Activated CD4-positive, alpha-beta T cell treated with anti-CD3 and anti-CD28 coated beads, Interleukin-2, amount 50 U/mL, for 4 hours (primary cell): ENCODE measurements around the gene ZHX3.

Source experiments
- DNase-seq, 2 experiments: peaks; one replicate each; pipeline ENCODE4 v3.0.0-alpha.2; 2020

The ZHX3 gene

DNA sequence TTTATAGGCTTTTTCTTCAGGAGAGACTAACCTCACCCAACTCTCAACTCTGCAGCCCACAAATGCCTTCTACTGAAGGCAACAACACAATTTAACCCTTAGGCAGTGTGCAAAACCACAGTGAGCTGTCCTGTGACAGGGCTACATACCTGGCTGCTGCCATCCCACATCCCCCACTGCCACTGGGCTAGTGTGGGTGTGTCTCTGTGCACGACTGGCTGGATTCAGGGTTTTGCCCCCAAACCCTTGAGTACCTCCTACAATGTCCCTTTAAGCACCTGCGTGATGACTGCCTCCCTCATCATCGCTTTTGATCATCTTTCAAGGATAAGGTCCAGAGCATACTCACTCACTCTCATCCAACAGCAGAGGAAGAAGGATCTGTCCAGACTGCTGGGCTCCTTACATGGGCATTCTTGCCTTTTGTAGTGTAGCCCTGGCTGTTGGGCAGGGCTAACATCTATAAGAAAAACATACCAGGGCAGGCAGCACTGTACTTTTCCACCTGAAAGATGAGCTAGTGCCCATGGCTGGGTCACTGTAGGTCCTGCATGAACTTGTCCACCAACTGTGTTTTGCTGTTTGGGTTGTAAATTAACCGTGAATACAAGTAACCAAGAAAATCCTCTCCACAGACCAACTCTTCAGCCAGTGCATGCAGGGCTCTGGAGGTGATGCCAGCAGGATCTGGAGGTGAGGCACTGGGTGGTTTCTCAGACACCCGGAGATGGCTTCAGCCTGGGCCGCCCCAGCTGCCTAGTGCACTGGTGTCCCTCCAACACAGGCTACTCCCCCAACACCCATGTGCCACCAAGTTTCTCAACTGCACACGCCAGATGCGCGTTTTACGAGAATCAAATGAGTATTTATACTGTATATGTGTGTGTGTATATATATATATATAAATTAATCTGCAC lies 135.0 kb downstream of the ZHX3 start:
- DNase-seq, result no peak

- no peak for DNase-seq
Observed at GRCh38 chr20:41181567-41181966, 136.0 kb downstream of the ZHX3 start.

GRCh38 chr20:41180599-41181333 lies 136.8 kb downstream of the ZHX3 start:
- no peak for DNase-seq

DNA sequence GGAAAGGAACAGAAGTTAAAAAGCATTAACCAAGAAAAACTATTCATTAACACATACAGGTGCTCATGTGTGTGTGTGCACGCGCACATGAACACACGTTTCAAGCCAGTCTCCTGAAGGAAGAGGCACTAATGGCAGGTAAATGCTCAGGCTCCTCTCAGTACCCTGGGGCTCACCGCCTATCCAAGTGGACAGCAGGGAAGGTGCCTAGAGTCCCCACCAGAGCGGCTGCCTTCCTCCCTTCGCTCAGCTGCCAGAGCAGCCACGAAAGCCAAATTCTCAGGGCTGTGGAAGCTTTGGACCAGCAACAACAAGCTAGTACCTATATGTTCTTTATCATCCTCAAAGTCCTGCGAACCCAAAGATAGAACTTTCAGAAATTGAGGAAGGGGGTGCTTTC lies 137.6 kb downstream of the ZHX3 start:
- no peak for DNase-seq

DNA sequence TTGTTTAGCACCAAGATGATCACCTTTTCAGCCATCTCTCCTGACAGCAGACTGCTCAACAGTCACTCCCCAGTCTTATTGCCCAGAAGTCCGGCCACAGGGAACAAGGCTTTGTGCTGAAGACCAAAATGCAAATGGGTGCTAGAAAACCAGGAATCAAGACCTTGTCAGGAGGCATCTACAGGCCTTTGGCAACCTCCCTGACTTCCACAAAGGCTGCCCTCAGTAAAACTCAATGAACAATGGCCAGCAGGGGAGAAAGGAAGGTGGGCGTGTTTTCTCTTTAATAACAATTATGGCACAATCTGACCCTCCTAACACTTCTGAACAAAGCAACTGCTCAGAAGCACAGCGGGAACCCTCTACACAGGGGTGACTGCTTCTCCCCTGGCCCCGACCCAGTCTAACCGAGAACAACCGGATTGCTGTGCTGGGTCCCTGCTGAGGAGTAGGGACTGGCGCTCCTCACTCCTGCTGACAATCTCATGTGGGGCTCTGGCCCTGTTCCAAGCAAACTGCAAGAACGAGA lies 138.6 kb downstream of the ZHX3 start:
- DNase-seq, result no peak

- DNase-seq, result no peak
Observed at GRCh38 chr20:41178495-41178894, 139.0 kb downstream of the ZHX3 start.

GRCh38 chr20:41177636-41178035 lies 139.9 kb downstream of the ZHX3 start:
- no peak for DNase-seq

DNA sequence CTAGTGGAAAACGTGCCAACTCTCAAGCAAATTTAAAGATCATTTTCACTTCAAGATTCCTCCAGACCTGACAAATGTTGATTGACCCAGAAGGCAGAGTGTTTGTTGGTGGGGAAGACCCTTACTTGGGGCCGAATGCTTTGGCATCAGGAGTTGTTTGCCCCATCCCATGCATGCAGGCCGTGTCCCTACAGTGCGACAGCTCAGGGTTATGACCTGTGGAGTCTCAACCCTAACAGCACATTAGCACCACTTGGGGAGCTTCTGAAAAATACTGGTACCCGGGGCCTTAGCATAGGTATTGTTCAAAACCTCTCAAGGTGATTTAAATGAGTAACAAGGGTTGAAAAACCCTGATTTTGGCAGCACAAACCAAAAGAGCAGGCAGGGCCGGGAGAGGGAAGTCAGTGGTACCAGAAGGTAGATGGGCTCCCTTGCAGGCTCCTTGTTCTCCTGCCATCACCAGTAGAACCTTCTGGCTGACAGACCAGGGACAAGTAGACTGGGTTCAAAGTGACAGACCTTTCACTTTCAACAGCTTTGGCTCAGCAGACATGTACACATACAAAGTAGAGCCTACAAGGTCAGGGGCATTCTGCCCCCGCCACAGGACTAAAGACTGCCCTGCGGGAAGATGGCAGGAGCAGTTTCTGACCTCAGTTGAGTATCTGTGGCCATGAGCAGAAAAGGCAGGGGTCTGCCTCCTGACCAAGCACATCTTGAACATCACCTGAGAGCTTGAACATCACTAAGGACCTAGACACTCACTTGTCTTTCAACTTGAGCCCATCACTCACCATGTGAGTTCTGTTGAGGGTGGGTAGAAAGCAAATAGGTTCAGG lies 140.6 kb downstream of the ZHX3 start:
- DNase-seq, result no peak

DNA sequence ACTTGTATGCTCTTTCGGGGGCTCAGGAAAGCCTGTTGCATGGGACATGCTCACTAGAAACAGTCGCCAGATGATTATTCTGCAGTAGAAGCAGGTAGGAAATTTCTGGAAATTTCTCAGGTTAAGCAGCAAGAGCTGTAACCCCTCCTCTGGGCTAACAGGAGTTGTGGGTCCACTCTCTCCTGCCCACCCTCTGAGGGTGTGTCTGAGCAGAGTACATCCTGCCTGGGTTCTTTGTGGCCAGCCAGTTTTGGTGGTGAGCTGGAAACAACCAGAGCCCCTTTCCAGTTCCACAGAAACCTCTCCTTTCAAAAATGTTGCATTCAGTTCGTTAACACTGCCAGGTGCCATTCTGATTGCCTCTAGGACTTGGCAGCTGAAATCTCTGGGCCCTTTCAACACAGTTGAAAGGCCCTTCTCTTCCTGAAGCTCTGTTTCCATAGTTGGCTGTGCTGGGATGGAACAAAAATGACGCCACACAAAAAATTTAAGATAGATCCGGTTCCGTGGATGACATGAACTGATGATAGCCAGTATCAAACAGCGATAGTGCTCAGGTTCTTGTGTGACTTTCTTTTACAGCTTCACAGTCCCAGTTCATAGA lies 141.7 kb downstream of the ZHX3 start:
- no peak for DNase-seq

DNA sequence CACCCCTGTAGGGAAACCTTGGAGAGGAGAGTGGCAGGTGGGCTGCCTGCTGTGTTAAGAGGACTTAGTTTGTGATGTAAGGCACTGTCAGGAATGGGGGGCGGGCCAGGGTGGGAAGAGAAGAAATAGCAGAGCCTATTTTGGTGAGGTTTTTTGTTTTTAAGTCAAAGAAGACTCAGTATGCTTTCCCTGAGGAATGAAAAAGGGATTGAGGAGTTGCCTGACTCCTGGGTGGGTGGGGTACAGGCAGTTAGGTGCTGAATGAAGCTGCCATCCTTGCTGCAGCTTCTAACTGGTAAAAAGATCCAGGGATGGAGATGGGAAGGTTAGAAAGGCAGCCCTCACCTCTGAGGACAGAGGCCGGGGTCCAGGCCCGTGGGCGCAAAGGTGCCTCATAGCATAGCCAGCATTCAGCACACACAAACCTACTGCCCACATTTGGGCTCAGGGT lies 142.3 kb downstream of the ZHX3 start:
- DNase-seq, result no peak

DNA sequence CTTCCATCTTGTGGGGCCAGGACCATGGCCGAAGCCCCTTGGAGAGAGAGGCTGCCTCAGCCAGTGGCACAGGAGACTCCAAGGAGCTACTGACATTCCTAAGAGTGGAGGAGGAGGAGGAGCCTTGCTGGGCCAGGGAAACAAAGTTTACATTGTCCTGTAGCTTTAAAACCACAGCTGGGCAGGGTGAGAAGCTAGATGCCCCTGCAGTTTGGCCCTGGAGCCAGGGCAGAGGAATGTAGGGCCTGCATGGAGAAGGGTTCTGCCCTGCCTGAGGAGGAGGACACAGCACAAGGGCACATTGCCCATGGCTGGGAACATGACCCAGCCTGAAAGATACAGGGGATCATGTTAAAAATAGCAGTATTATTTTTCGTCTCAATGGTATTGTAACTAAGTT lies 142.7 kb downstream of the ZHX3 start:
- no peak for DNase-seq

DNA sequence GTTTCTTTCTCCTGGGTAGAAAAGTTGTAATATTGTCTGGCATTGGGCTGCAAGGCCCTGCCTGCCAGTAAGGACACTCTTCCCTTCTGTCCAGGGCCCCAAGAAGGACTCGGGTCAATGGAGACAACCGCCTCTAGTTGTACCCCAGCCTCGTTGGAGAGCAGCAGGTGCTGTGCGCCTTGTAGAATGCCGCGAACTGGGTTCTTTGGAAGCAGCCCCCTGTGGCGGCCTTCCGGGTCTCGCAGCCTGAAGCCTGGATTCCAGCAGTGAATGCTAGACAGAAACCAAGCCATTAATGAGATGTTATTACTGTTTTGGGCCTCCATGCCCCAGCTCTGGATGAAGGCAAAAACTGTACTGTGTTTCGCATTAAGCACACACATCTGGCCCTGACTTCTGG lies 143.2 kb downstream of the ZHX3 start:
- no peak for DNase-seq

DNA sequence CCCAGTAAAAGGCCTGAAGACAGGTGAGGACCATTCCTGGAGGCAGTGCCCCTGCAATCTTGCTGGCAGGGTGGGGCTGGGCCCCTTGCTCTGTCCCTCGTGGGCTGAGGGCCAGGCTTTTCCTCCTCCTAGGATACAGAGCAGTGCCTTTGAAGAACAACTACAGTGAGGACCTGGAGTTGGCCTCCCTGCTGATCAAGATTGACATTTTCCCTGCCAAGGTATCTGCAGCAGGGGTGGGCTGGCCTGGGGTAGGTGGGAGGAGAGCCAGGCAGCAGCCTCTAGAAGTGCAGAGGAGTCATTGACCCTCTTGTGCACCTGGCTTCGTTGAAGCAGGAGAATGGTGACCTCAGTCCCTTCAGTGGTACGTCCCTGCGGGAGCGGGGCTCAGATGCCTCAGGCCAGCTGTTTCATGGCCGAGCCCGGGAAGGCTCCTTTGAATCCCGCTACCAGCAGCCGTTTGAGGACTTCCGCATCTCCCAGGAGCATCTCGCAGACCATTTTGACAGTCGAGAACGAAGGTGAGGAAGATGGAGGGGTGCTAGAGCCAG lies 143.7 kb downstream of the ZHX3 start:
- no peak for DNase-seq

DNA sequence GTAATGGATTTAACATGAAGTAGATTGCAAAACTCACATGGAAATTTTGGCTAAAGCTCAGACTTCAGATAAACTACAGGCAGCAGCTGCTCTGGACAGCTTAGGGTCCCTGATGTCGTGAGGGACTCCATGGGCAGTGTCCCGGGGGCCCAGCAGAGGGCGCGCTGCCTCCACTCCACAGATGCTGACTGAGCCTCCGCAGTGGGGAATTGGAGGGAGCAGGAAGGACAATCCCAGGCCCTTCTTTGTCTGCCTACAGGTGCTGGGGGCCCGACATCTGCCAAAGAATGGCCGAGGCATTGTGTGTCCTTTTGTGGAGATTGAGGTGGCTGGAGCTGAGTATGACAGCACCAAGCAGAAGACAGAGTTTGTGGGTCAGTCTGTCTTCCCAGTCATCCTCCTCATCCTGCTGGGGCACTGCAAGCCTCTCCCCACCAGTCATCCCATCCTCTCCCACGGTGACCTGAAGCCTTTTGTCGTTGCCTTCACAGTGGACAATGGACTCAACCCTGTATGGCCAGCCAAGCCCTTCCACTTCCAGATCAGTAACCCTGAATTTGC lies 144.3 kb downstream of the ZHX3 start:
- DNase-seq, result peak; percentile 63 to 68

DNA sequence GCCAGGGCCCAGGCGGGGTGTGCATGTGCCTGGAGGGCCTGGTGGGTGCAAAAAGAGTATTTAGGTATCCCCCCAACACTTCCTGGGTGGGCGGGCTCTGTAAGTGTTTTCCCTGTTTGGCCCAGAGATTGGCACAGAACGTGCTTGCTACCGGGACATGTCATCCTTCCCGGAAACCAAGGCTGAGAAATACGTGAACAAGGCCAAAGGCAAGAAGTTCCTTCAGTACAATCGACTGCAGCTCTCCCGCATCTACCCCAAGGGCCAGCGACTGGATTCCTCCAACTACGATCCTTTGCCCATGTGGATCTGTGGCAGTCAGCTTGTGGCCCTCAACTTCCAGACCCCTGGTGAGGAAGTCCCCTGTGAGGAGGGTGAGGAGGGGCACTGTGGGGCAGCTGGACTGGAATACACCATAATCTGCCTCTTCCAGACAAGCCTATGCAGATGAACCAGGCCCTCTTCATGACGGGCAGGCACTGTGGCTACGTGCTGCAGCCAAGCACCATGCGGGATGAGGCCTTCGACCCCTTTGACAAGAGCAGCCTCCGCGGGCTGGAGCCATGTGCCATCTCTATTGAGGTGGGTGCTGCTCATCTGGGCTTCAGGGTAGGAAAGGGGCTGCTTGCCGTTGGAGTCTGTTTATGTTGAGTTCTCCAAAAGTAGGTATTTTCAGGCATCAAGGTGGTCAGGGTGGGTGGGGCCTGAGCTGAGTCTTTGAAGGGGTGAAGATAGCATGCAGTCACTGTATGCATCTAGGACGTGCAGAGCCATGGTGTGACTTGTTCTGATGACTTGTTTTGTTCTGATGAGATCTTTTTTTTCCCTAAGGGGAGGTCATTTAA lies 145.0 kb downstream of the ZHX3 start:
- DNase-seq, result no peak

- no peak for DNase-seq
Observed at GRCh38 chr20:41171736-41172295, 145.7 kb downstream of the ZHX3 start.

GRCh38 chr20:41170386-41171105 lies 147.0 kb downstream of the ZHX3 start:
- no peak for DNase-seq

DNA sequence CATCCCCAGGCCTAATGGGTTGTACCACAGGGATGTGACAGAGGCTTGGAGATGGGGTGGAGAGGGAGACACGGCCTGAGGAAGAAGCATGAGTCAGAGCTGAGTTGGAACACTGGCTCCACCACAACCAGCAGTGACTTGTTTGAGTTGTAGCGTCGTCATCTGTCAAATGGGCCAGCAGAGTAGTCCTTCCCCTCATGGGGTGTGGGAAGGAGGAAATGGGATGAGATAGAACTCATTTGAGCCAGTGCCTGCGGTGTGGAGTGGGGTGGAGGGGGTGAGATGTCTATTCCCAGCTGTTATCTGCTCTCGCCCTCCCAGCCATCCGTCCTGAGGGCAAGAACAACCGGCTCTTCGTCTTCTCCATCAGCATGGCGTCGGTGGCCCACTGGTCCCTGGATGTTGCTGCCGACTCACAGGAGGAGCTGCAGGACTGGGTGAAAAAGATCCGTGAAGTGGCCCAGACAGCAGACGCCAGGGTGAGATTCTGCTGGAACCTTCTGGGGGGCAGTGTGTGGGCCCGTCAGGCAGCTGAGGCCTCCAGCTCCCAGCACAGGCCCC lies 147.7 kb downstream of the ZHX3 start:
- DNase-seq, result no peak

DNA sequence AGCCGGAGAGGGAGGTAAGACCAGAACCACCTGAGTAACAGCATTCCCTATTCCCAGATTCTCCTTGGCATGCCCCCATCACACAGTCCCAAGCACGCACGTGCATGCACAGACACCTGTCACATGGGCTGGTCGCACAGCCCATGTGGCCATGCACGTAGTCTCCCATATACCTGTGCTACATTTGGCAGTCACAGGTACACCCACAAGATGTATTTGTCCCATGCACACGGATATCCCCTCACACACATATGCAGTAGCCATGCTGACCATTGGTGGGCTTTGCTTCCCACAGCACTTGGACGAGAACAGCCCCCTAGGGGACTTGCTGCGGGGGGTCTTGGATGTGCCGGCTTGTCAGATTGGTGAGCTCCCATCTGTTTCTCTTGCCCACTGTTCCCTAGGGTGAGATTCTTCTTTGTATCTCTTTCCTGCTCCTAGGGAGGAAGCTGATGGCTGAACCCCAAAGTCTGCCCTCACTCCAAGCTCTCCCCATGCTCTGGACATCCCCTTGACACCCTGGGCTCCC lies 148.3 kb downstream of the ZHX3 start:
- DNase-seq, result no peak
